ENCODE measurements around the gene NGLY1. TPM values are rescaled to one million over a fixed set of nuclear protein-coding genes. Genes with fewer than 3 reads are reported as not detected.

The NGLY1 gene
- polyA plus RNA-seq, 1 experiment = 13.9 TPM

GRCh38 chr3:25683882-25684281 is 99.4 kb downstream of the NGLY1 start:
- DNase-seq (ENCODE audit: low read depth, low spot score) = no peak
- Histone ChIP-seq H3K27me3 (ENCODE audit: control insufficient read depth, insufficient read depth, low read length) (no peaks in the 10 kb centered on the region), H3K9me3 (ENCODE audit: control insufficient read depth, insufficient read depth, low read length) (no peaks in the 10 kb centered on the region), H3K27ac (ENCODE audit: low read depth, low read length) (no peak overlapping the region), H3K4me3 (ENCODE audit: low read depth, low read length) (no peak overlapping the region)
- ChIA-PET POLR2A (no interaction called here), CTCF (no interaction called here)
- TF ChIP-seq CTCF (IDR thresholded peaks at IDR 0.05; ENCODE audit: low read depth, low read length) = no peak

GRCh38 chr3:25683410-25683809 is 99.8 kb downstream of the NGLY1 start:
- H3K27me3 ChIP-seq (ENCODE audit: control insufficient read depth, insufficient read depth, low read length) = no peaks in the 10 kb centered on the region
- ChIA-PET POLR2A (no interaction called here), CTCF (no interaction called here)
- no peak for DNase-seq (ENCODE audit: low read depth, low spot score)
- H3K4me3 ChIP-seq (ENCODE audit: low read depth, low read length) = no peak overlapping the region
- H3K27ac ChIP-seq (ENCODE audit: low read depth, low read length) = no peak overlapping the region
- TF ChIP-seq CTCF (IDR thresholded peaks at IDR 0.05; ENCODE audit: low read depth, low read length) = no peak
- no peaks in the 10 kb centered on the region for H3K9me3 ChIP-seq (ENCODE audit: control insufficient read depth, insufficient read depth, low read length)

- TF ChIP-seq CTCF (IDR thresholded peaks at IDR 0.05; ENCODE audit: low read depth, low read length) = no peak
- Histone ChIP-seq H3K27ac (ENCODE audit: low read depth, low read length) (no peak overlapping the region), H3K27me3 (ENCODE audit: control insufficient read depth, insufficient read depth, low read length) (no peaks in the 10 kb centered on the region), H3K4me3 (ENCODE audit: low read depth, low read length) (no peak overlapping the region), H3K9me3 (ENCODE audit: control insufficient read depth, insufficient read depth, low read length) (no peaks in the 10 kb centered on the region)
- CTCF ChIA-PET = interaction anchor here (2.0 kb wide), 1 partner anchor 32 kb away, joined by 5 read pairs; no protein-coding TSS in a partner anchor
- POLR2A ChIA-PET = no interaction called here
- no peak for DNase-seq (ENCODE audit: low read depth, low spot score)
Observed at GRCh38 chr3:25679642-25680302, 103.5 kb downstream of the NGLY1 start.

GRCh38 chr3:25679166-25679565 is 104.1 kb downstream of the NGLY1 start:
- H3K4me3 ChIP-seq (ENCODE audit: low read depth, low read length) = no peak overlapping the region

More at GRCh38 chr3:25679166-25679565, 104.1 kb downstream of the NGLY1 start:
- DNase-seq (ENCODE audit: low read depth, low spot score) = no peak
- Histone ChIP-seq H3K9me3 (ENCODE audit: control insufficient read depth, insufficient read depth, low read length) (peaks cover 4% of the 10 kb centered on the region; the same call in 1 of the 2 replicates), H3K27ac (ENCODE audit: low read depth, low read length) (no peak overlapping the region), H3K27me3 (ENCODE audit: control insufficient read depth, insufficient read depth, low read length) (no peaks in the 10 kb centered on the region)
- TF ChIP-seq CTCF (IDR thresholded peaks at IDR 0.05; ENCODE audit: low read depth, low read length) = no peak
- ChIA-PET CTCF (interaction anchor here (2.0 kb wide), 1 partner anchor 31 kb away, joined by 5 read pairs; no protein-coding TSS in a partner anchor), POLR2A (no interaction called here)
